HUDEP-2 (cell line): ENCODE measurements around the gene PCDHA4.
"Not testable (repeated sequence)": the region's sequence is repeated elsewhere in the genome, so short reads cannot be mapped to it uniquely, and the experiment has no call there.

ENCODE experiments used
- DNase-seq, 76 experiments: peaks; one replicate each; lab custom pipeline; 2025; ENCODE audit not compliant: unreplicated experiment in 76 of 76; lab: John Stamatoyannopoulos, UW

PCDHA4 gene

DNA sequence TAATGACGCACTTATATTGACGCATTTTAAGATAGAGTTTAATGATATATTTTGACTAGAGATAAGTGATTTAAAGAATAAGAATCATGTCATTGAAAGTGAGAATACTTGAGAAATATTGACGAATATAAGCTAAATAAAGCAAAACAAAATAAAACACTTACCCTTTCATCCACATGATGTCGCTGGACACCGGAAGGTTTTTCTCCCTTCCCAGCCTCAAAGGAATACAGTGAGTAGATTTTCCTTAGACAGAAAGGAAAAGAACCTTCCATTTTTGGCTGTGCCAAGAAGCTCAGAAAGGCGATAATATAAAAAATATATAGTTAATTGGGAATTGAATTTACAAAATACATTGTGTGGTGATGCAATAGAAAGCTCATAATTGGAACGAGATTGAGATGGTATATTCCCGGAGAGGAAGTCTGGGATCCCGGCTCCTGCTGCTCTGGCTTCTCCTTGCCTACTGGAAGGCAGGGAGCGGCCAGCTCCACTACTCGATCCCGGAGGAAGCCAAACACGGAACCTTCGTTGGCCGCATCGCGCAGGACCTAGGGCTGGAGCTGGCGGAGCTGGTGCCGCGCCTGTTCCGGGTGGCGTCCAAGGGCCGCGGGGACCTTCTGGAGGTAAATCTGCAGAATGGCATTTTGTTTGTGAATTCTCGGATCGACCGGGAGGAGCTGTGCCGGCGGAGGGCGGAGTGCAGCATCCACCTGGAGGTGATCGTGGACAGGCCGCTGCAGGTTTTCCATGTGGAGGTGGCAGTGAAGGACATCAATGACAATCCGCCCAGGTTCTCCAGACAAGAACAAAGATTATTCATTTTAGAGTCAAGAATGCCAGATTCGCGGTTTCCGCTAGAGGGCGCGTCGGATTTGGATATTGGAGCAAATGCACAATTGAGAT lies 14.8 kb downstream of the PCDHA4 start, which contains the start of gene PCDHA5:
PCDHA5 (plus strand) TSS at position 239 of the 906 bp plus-strand sequence.
- DNase-seq = peak in 23 of 76 experiments; percentile 2 to 36 (median 14)

- no peak for DNase-seq
These were observed 15.4 kb downstream of the PCDHA4 start for GRCh38 chr5:140822281-140822629.

DNA sequence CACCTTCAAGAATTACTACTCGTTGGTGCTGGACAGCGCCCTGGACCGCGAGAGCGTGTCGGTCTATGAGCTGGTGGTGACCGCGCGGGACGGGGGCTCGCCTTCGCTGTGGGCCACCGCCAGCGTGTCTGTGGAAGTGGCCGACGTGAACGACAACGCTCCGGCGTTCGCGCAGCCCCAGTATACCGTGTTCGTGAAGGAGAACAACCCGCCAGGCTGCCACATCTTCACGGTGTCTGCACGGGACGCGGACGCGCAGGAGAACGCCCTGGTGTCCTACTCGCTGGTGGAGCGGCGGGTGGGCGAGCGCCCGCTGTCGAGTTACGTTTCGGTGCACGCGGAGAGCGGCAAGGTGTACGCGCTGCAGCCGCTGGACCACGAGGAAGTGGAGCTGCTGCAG lies 16.1 kb downstream of the PCDHA4 start:
- DNase-seq = not testable (repeated sequence)

- DNase-seq = no peak
These were observed 16.6 kb downstream of the PCDHA4 start for GRCh38 chr5:140823475-140823874.

- no peak for DNase-seq
These were observed 21.0 kb downstream of the PCDHA4 start, which contains the start of gene PCDHA6 for GRCh38 chr5:140827704-140828361. PCDHA6 (plus strand) TSS chr5:140827960; CDS start chr5:140828092, 132 bp downstream.

DNA sequence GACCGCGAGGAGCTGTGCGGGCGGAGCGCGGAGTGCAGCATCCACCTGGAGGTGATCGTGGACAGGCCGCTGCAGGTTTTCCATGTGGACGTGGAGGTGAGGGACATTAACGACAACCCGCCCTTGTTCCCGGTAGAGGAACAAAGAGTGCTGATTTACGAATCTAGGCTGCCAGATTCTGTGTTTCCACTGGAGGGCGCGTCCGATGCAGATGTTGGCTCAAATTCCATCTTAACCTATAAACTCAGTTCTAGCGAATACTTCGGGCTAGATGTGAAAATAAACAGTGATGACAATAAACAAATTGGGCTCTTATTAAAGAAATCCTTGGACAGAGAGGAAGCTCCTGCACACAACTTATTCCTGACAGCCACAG lies 21.5 kb downstream of the PCDHA4 start:
- no peak for DNase-seq

GRCh38 chr5:140829511-140830501 lies 22.9 kb downstream of the PCDHA4 start:
- DNase-seq = not testable (repeated sequence)

DNA sequence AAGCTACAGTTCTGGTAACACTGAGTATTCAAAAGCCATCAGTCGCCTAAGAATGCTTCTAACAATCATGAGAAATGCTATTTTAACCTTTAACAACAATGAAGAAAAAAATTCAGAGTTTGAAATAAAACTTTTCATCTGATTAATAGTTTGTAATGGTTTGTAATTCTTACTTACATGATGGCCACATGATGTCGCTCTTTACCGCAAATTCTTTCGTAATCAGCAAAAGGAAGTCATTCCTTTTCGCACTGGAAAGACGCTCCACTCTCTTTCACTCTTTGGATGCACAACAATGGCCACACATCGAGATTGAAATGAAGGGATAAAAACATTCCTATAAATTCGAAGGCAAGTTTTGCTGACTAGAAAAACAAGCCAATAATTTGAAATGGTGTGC lies 27.1 kb downstream of the PCDHA4 start, which contains the start of gene PCDHA7:
PCDHA7 (plus strand) TSS at position 277 of the 400 bp plus-strand sequence; CDS start at position 392, 115 bp downstream.
- no peak for DNase-seq

GRCh38 chr5:140834439-140835008 lies 27.7 kb downstream of the PCDHA4 start:
- not testable (repeated sequence) for DNase-seq

- no peak for DNase-seq
These were observed 29.0 kb downstream of the PCDHA4 start for GRCh38 chr5:140835622-140836510.

DNA sequence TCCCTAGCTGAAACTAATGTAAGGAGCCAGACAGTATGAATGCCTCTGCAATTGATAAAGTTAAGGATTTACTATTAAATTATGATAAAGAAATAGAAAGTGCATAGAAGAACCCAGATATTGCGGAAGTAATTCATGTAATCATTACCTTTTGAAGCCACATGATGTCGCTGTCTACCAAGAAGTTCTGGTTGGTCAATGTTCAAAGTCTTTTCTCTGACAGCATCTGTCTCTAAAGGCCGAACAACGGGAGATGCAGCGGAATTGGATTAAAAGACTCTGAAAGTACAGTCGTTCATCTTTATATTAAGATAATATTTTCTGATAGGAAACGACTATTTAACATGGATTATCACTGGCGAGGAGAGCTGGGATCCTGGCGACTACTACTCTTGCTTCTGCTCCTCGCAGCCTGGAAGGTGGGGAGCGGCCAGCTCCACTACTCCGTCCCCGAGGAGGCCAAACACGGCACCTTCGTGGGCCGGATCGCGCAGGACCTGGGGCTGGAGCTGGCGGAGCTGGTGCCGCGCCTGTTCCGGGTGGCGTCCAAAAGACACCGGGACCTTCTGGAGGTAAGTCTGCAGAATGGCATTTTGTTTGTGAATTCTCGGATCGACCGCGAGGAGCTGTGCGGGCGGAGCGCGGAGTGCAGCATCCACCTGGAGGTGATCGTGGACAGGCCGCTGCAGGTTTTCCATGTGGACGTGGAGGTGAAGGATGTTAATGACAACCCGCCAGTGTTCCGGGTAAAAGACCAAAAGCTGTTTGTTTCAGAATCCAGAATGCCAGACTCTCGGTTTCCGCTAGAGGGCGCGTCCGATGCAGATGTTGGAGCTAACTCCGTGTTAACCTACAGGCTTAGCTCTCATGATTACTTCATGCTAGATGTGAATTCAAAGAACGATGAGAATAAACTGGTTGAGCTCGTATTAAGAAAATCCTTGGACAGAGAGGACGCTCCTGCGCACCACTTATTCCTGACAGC lies 34.4 kb downstream of the PCDHA4 start, which contains the start of gene PCDHA8:
PCDHA8 (plus strand) TSS at position 210 of the 985 bp plus-strand sequence; CDS start at position 345, 135 bp downstream.
- peak in 8 of 76 experiments; percentile 1 to 10 (median 4) for DNase-seq

GRCh38 chr5:140842798-140843733 lies 36.2 kb downstream of the PCDHA4 start:
- DNase-seq = no peak

DNA sequence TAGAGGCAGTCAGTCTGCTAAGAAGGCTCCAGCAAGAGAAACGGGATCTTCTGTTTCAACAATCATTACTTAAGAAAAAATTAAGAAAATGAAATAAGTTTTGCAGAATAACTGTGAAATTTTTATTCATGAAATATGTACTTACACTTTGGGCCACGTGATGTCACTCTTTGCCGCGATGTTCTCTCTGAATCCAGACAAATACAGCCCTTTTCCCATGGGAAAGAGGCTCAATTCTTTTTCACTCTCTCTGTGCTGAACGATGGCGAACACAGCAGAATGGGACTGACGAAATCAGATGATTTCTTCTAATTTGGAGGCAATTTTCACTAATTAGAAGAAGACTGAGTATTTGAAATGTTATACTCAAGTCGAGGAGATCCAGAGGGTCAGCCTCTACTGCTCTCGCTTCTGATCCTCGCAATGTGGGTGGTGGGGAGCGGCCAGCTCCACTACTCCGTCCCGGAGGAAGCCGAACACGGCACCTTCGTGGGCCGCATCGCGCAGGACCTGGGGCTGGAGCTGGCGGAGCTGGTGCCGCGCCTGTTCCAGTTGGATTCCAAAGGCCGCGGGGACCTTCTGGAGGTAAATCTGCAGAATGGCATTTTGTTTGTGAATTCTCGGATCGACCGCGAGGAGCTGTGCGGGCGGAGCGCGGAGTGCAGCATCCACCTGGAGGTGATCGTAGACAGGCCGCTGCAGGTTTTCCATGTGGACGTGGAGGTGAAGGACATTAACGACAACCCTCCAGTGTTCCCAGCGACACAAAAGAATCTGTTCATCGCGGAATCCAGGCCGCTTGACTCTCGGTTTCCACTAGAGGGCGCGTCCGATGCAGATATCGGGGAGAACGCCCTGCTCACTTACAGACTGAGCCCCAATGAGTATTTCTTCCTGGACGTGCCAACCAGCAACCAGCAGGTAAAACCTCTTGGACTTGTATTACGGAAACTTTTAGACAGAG lies 41.6 kb downstream of the PCDHA4 start, which contains the start of gene PCDHA9:
PCDHA9 (plus strand) TSS at position 244 of the 964 bp plus-strand sequence; CDS start at position 358, 114 bp downstream.
- DNase-seq = not testable (repeated sequence)

GRCh38 chr5:140849831-140850634 lies 43.2 kb downstream of the PCDHA4 start:
- DNase-seq = not testable (repeated sequence)
